Kidney (tissue), 14 donors: ENCODE results near the gene IREB2. TPM values are rescaled to one million over a fixed set of nuclear protein-coding genes. Genes with fewer than 3 reads are reported as not detected.

ENCODE experiments used
- DNase-seq, 5 donors: peaks; one replicate each; pipeline ENCODE4 v3.0.0-alpha.2; 2013 to 2020
- FAIRE-seq: peaks from 2 replicates; lab custom pipeline; 2012; peaks lifted over from hg19 to GRCh38; lab: Jason Lieb, UNC
- H3K27ac ChIP-seq, 2 donors: one replicate each; pipeline ENCODE4 v1.7.0; 2013; ENCODE audit warnings: low read depth in 2 of 2, low read length in 2 of 2, inconsistent platforms in 1 of 2
- H3K27me3 ChIP-seq: one replicate; pipeline ENCODE4 v1.7.1; 2013; ENCODE audit warnings: low read length, inconsistent platforms; ENCODE audit not compliant: control insufficient read depth, insufficient read depth
- H3K36me3 ChIP-seq, 3 donors: one replicate each; pipeline versions ENCODE4 v1.7.0 to v1.7.1; 2013; ENCODE audit warnings: low read length in 3 of 3, control low read depth in 1 of 3, inconsistent platforms in 1 of 3; ENCODE audit not compliant: insufficient read depth in 3 of 3, control insufficient read depth in 2 of 3
- H3K4me1 ChIP-seq, 3 donors: one replicate each; pipeline versions ENCODE4 v1.7.0 to v1.7.1; 2013; ENCODE audit warnings: low read length in 3 of 3, inconsistent platforms in 1 of 3, low read depth in 1 of 3; ENCODE audit not compliant: control insufficient read depth in 2 of 3, insufficient read depth in 2 of 3
- H3K4me3 ChIP-seq, 3 donors: one replicate each; pipeline versions ENCODE4 v1.7.0 to v1.8.1; 2013; ENCODE audit warnings: low read length in 3 of 3, control low read depth in 1 of 3, inconsistent platforms in 1 of 3
- H3K9ac ChIP-seq, 3 donors: one replicate each; pipeline versions ENCODE4 v1.7.0 to v1.7.1; 2013; ENCODE audit warnings: low read length in 3 of 3, control low read depth in 1 of 3, inconsistent platforms in 1 of 3
- H3K9me3 ChIP-seq, 3 donors: one replicate each; pipeline versions ENCODE4 v1.7.0 to v1.7.1; 2013; ENCODE audit warnings: low read length in 3 of 3, control low read depth in 1 of 3, inconsistent platforms in 1 of 3; ENCODE audit not compliant: control insufficient read depth in 2 of 3, insufficient read depth in 1 of 3
- CTCF ChIP-seq: IDR thresholded peaks from 3 replicates; pipeline ENCODE4 v1.5.1; 2012; ENCODE audit warnings: mild to moderate bottlenecking, moderate library complexity, borderline replicate concordance; ENCODE audit not compliant: insufficient read depth; ENCODE audit errors: extremely low read depth
- intact Hi-C: fragments of 100-400 bp; cut with DNase I; formaldehyde crosslinking; loops from one replicate; pipeline ENCODE4 v1.11.1; 2022
- polyA plus RNA-seq: library from polyadenylated mRNA; stranded (reverse); fragments of 350-450 nt; fragmentation: Illumina TruSeq; extraction: RNeasy Lipid Tissue Mini Kit (QIAGEN cat#74804); gene quantifications from one replicate; pipeline ENCODE4 v1.2.3, GENCODE V29; 2014; ENCODE audit warnings: low read depth, low replicate concordance; ENCODE audit not compliant: insufficient read depth
- total RNA-seq: library from RNA; stranded (reverse); fragmentation: NEBNext Ultra II Directional; extraction: Animal tissue kit (Norgen Biotek cat#: 25700); gene quantifications from one replicate; pipeline ENCODE4 v1.2.1, GENCODE V29; 2021
- donor health status: control.
- donor health status: control.
- donor health status: control.
- donor health status: control.
- donor health status: control.
- donor health status: DM: yes; HTN: yes; CAD: no.
- donor health status: Normal renal cell carcinoma (clear cell type).

The IREB2 gene
- total and polyA plus RNA-seq, 2 donors from 2014 or later = 8.3 to 48.7 TPM

- no peaks in the 10 kb centered on the region for H3K27me3 ChIP-seq
- no peaks in the 10 kb centered on the region for H3K9me3 ChIP-seq
- no peak overlapping the region for H3K27ac ChIP-seq
- no peak for TF ChIP-seq CTCF
- FAIRE-seq (no peak), DNase-seq (peak in 3 of 5 donors; percentile 36 to 65 (median 46))
- no peak overlapping the region for H3K4me3 ChIP-seq
- no peak overlapping the region for H3K9ac ChIP-seq
- no peaks in the 10 kb centered on the region for H3K36me3 ChIP-seq
- intact Hi-C loops = no loop called here
- no peaks in the 10 kb centered on the region for H3K4me1 ChIP-seq
Measured at GRCh38 chr15:78394981-78395616, 42.9 kb upstream of the IREB2 start.

DNA sequence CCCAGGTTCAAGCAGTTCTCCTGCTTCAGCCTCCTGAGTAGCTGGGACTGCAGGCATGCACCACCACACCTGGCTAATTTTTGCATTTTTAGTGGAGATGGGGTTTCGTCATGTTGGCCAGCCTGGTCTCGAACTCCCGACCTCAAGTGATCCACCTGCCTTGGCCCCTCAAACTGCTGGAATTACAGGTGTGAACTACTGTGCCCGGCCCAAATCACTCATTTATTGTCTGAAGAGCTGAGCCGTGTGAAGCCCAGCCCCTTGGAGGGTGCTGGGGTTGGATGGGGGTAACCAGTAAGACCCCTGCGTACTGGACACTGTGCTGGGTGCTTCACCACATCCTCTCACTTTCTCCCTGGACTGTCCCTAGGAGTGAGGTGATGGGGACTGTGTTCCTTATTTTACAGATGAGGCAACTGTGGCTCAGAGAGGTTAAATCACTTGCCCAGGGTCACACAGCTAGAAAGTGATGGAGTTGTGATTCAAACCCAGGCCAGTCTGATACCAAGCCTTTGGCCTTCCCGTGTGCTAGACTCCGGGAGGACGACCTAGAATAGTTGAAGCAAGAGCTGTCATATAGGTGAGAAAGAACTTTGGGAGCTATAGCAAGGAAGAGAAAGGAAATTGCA lies 41.7 kb upstream of the IREB2 start:
- no peak for TF ChIP-seq CTCF
- no peak for FAIRE-seq
- Histone ChIP-seq H3K9me3 (no peaks in the 10 kb centered on the region), H3K36me3 (no peaks in the 10 kb centered on the region), H3K9ac (no peak overlapping the region), H3K4me3 (no peak overlapping the region), H3K27me3 (no peaks in the 10 kb centered on the region), H3K27ac (no peak overlapping the region), H3K4me1 (no peaks in the 10 kb centered on the region)
- intact Hi-C loops = no loop called here
- DNase-seq = no peak

GRCh38 chr15:78396976-78397375 lies 41.0 kb upstream of the IREB2 start:
- no peak overlapping the region for H3K4me3 ChIP-seq
- no peaks in the 10 kb centered on the region for H3K9me3 ChIP-seq
- H3K9ac ChIP-seq = no peak overlapping the region
- DNase-seq = peak in 2 of 5 donors; percentile 20 to 91
- intact Hi-C loops = no loop called here
- peak; percentile 20 for TF ChIP-seq CTCF
- H3K4me1 ChIP-seq = no peaks in the 10 kb centered on the region
- no peak for FAIRE-seq
- no peaks in the 10 kb centered on the region for H3K36me3 ChIP-seq
- no peak overlapping the region for H3K27ac ChIP-seq
- H3K27me3 ChIP-seq = no peaks in the 10 kb centered on the region
